ENCODE measurements around the gene UGT2B17.
A peak's percentile ranks its signal among the peaks of the same experiment; 100 is the strongest.
"Not testable (repeated sequence)": the region's sequence is repeated elsewhere in the genome, so short reads cannot be mapped to it uniquely, and the experiment has no call there.

UGT2B17 gene

GRCh38 chr4:68568535-68568934 is 7.6 kb downstream of the UGT2B17 start:
- DNase-seq, result not testable (repeated sequence)

DNA sequence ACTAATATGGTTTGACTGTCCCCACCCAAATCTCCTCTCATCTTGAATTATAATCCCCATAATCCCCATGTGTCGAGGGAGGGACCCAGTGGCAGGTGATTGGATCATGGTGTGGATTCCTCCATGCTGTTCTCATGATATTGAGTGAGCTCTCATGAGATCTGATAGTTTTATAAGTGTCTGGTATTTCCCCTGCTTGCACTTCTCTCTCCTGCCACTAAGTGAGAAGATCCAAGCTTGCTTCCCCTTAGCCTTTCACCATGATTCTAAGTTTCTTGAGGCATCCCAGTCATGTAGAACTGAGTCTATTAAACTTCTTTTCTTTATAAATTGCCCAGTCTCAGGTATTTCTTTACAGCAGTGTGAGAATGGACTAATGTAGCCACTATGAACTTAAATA is 9.8 kb downstream of the UGT2B17 start:
- DNase-seq, result not testable (repeated sequence)

GRCh38 chr4:68565082-68565481 is 11.0 kb downstream of the UGT2B17 start:
- DNase-seq, result not testable (repeated sequence)

- not testable (repeated sequence) for DNase-seq
Measured at GRCh38 chr4:68560364-68561070, 15.6 kb downstream of the UGT2B17 start.

DNA sequence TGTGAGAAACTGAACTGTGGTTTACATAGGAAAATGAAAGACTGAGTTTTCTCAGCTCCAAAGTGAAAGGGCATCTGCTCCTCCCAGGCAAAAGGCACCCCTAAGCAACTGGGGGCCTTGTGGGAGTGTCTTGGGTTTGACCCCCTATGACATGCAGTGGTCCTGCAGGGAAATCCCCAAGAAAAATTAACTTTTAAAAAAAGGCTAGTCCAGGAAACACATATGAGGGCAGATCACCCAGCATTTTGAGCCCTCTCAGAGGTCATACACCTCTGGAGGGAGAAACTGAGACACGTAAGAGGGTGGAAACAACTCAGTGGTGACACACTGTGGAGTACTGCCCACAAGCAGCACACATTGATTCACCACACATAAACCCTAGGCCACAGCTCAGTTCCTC is 22.3 kb downstream of the UGT2B17 start:
- DNase-seq, result not testable (repeated sequence)

GRCh38 chr4:68552818-68553811 is 23.0 kb downstream of the UGT2B17 start:
- DNase-seq, result not testable (repeated sequence)

- not testable (repeated sequence) for DNase-seq
Measured at GRCh38 chr4:68542742-68543141, 33.4 kb downstream of the UGT2B17 start.

DNA sequence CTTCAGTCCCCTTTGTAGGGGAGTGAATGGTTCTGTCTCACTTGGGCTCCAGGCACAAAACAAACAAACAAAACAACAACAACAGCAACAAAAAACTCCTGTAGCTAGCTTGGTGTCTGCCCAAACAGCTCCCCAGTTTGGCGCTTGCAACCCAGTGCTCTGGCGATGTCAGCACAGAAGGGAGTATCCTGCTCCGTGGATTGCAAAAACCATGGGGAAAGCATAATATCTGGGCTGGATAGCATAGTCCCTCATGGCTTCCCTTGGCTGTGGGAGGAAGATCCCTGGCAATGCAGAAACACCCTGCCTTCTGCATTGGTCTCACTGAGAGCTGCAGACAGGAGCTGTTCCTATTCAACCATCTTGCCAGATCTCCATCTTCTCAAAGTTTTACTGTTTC is 39.7 kb downstream of the UGT2B17 start:
- no peak for DNase-seq

GRCh38 chr4:68535974-68536373 is 40.1 kb downstream of the UGT2B17 start:
- DNase-seq, result no peak

DNA sequence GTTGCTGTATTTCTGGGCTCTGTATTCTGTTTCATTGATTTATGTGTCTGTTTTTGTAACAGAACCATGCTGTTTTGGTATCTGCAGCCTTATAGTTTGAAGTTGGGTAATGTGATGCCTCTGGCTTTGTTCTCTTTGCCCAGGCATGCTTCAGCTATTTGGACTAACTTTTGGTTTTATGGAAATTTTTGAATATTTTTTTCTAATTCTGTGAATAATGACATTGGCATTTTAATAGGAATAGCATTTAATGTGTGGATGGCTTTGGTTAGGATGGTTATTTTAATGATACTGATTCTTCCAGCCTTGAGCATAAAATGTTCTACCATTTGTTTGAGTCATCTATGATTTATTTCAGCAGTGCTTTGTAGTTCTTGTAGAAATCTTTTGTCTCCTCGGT is 53.9 kb downstream of the UGT2B17 start:
- DNase-seq, result not testable (repeated sequence)

GRCh38 chr4:68520985-68521384 is 55.1 kb downstream of the UGT2B17 start:
- DNase-seq, result no peak

GRCh38 chr4:68518889-68519288 is 57.2 kb downstream of the UGT2B17 start:
- no peak for DNase-seq

- not testable (repeated sequence) for DNase-seq
Measured at GRCh38 chr4:68505452-68505851, 70.7 kb downstream of the UGT2B17 start.

DNA sequence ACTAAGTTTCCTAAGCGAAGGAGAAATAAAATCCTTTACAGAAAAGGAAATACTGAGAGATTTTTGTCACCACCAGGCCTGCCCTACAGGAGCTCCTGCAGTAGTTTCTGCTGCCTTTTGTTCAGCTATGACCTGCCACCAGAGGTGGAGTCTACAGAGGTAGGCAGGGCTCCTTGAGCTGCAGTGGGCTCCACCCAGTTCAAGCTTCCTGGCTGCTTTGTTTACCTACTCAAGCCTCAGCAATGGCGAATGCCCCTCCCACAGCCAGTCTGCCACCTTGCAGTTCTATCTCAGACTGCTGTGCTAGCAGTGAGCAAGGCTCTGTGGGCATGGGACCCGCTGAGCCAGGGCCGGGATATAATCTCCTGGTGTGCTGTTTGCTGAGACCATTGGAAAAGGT is 71.3 kb downstream of the UGT2B17 start:
- DNase-seq, result not testable (repeated sequence)

- not testable (repeated sequence) for DNase-seq
Measured at GRCh38 chr4:68503462-68503861, 72.7 kb downstream of the UGT2B17 start.

DNA sequence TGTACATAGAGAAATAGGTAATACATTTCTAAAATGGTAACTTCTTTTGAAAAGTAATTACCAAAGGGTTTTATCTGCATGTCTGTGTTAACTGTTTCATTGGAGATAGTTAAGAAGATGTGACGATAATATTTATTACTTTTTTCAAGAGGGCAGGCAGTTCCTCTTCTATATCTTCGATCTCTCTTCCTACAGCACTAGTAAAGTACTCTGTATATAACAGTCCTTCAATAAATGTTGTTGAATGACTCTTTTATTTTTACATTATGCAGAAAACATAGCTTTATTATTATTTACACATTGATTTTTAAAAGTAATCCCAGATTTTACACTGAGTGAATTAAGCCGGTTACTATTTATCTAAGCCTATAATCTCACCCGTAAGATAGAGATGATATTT is 77.1 kb downstream of the UGT2B17 start:
- DNase-seq, result no peak

- peak; percentile 0 to 49 for DNase-seq
Measured at GRCh38 chr4:68498413-68499007, 77.6 kb downstream of the UGT2B17 start.

DNA sequence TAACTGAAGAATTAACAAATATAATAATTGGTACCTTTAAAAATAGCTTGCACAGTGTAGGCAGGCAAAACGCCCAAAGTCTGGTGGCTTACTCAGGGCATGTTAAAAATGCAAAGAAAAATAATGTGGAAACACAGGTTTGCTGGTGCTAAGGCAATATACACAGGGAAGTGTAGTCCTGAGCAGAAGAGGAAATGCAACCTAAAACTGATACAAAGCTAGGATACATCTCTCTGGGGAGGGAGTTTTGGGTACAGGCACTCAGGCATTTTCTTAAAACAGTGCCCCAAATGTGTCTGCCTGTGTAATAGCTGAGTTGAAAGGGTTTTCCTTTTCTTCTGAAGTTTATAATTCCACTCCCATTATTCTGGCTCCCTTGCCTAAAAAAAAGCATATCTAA is 81.4 kb downstream of the UGT2B17 start:
- DNase-seq, result no peak

DNA sequence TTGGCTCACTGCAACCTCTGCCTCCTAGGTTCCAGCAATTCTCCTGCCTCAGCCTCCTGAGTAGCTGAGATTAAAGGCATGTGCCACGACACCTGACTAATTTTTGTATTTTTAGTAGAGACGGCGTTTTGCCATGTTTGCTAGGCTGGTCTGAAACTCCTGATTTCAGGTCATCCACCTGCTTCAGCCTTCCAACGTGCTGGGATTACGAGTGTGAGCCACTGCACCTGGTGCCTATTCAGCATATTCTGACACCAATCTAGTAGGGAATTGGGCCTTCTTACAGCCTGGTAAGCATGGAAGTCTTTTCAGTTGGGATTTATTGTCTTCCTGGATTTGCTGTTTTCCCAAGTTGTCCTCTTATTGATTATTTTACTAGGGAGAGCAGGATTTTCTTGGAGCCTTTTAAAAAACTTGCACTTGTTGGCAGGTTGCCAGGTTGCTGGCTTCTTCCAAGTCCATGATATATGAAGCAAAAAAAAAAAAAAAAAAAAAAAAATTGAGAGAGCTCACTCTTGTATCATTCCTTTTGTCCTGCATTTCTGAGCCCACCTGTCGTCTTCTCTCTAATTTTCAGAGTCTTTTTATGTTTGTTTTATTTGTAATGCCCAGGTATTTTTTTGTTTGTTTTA is 85.2 kb downstream of the UGT2B17 start:
- DNase-seq, result no peak

- DNase-seq, result no peak
Measured at GRCh38 chr4:68489338-68489737, 86.8 kb downstream of the UGT2B17 start.
